A549 treated with CORT108297 at 1 μM for 4 hours (cell line): ENCODE results near the gene LTB4R2. TPM values are rescaled to one million over a fixed set of nuclear protein-coding genes. Genes with fewer than 3 reads are reported as not detected.

Source experiments
- total RNA-seq: library from RNA; stranded (reverse); fragments of 200-300 nt; extraction: Qiagen RNA extraction; gene quantifications from 5 replicates; pipeline ENCODE4 v1.2.3, GENCODE V29; 2022

Gene LTB4R2
- 2.2 to 6.0 TPM (median 5.7 TPM) in 5 replicates for total RNA-seq

GRCh38 chr14:24309538-24310264 is at the start of gene LTB4R2:
Gene LTB4R2 (plus strand): TSS chr14:24310140. CDS start chr14:24310665, 525 bp downstream.

GRCh38 chr14:24262821-24263733 is 46.9 kb upstream of the LTB4R2 start, which contains the start of gene TGM1:
Gene TGM1 (minus strand): TSS chr14:24263177. CDS start chr14:24262352, 825 bp downstream.

GRCh38 chr14:24271134-24271833 is 38.7 kb upstream of the LTB4R2 start, which contains the start of gene RABGGTA:
Gene RABGGTA (minus strand): TSS chr14:24271597. CDS start chr14:24271115, 482 bp downstream.

GRCh38 chr14:24299255-24300191 is 10.4 kb upstream of the LTB4R2 start, which contains the start of the genes DHRS1 and NOP9:
Gene DHRS1 (minus strand): TSS chr14:24299780. CDS start chr14:24299106, 674 bp downstream.
Gene NOP9 (plus strand): TSS chr14:24299850. CDS start chr14:24299955, 105 bp downstream.

GRCh38 chr14:24307575-24308341 is 2.2 kb upstream of the LTB4R2 start, which contains the start of gene CIDEB:
Gene CIDEB (minus strand): TSS chr14:24307977. CDS start chr14:24307858, 119 bp downstream.

GRCh38 chr14:24310646-24311604 is 985 bp downstream of the LTB4R2 start, which contains the start of gene LTB4R:
Gene LTB4R (plus strand): TSS chr14:24311502. CDS start chr14:24315652, 4,150 bp downstream.

GRCh38 chr14:24334431-24335291 is 24.7 kb downstream of the LTB4R2 start, which contains the start of gene ADCY4:
Gene ADCY4 (minus strand): TSS chr14:24335071. CDS start chr14:24334652, 419 bp downstream.

GRCh38 chr14:24339284-24340151 is 29.6 kb downstream of the LTB4R2 start, which contains the start of gene RIPK3:
Gene RIPK3 (minus strand): TSS chr14:24339991. CDS start chr14:24339826, 165 bp downstream.

Other genes with a start within 250 kb of the LTB4R2 start
- gene CPNE6, start 238.6 kb upstream of the LTB4R2 start, total RNA-seq: 0.05 TPM in 1 of 5 replicates, not detected in the others
- 15.8 to 22.3 TPM (median 20.7 TPM) in 5 replicates for gene PCK2, start 215.8 kb upstream of the LTB4R2 start, total RNA-seq
- gene DCAF11, start 195.4 kb upstream of the LTB4R2 start, total RNA-seq: 19.4 to 24.7 TPM (median 20.5 TPM) in 5 replicates
- 0.60 to 1.1 TPM (median 0.97 TPM) in 5 replicates for gene NRL, start 195.2 kb upstream of the LTB4R2 start, total RNA-seq
- 0.07 to 0.15 TPM in 2 of 5 replicates, not detected in the others for gene FITM1, start 179.5 kb upstream of the LTB4R2 start, total RNA-seq
- gene PSME1, start 173.9 kb upstream of the LTB4R2 start, total RNA-seq: 161 to 192 TPM (median 170 TPM) in 5 replicates
- gene EMC9, start 168.5 kb upstream of the LTB4R2 start, total RNA-seq: 49.0 to 66.1 TPM (median 64.4 TPM) in 5 replicates
- gene PSME2, start 163.5 kb upstream of the LTB4R2 start, total RNA-seq: 158 to 201 TPM (median 173 TPM) in 5 replicates
- gene RNF31, start 162.6 kb upstream of the LTB4R2 start, total RNA-seq: 19.4 to 37.6 TPM (median 29.7 TPM) in 5 replicates
- gene IRF9, start 148.9 kb upstream of the LTB4R2 start, total RNA-seq: 17.6 to 21.5 TPM (median 19.7 TPM) in 5 replicates
- 2.6 to 8.3 TPM (median 4.8 TPM) in 5 replicates for gene REC8, start 138.1 kb upstream of the LTB4R2 start, total RNA-seq
- gene IPO4, start 121.3 kb upstream of the LTB4R2 start, total RNA-seq: 78.9 to 89.8 TPM (median 88.2 TPM) in 5 replicates
- 62.6 to 70.9 TPM (median 69.7 TPM) in 5 replicates for gene TM9SF1, start 114.7 kb upstream of the LTB4R2 start, total RNA-seq
- gene TSSK4, start 104.4 kb upstream of the LTB4R2 start, total RNA-seq: not detected in 5 replicates
- 75.4 to 107 TPM (median 77.3 TPM) in 5 replicates for gene CHMP4A, start 96.7 kb upstream of the LTB4R2 start, total RNA-seq
- gene MDP1, start 94.1 kb upstream of the LTB4R2 start, total RNA-seq: 30.3 to 32.5 TPM (median 31.5 TPM) in 5 replicates
- 441 to 466 TPM (median 453 TPM) in 5 replicates for gene NEDD8, start 77.8 kb upstream of the LTB4R2 start, total RNA-seq
- 55.1 to 62.8 TPM (median 56.6 TPM) in 5 replicates for gene GMPR2, start 77.2 kb upstream of the LTB4R2 start, total RNA-seq
- 34.5 to 39.1 TPM (median 37.5 TPM) in 5 replicates for gene TINF2, start 67.5 kb upstream of the LTB4R2 start, total RNA-seq
- 0.65 to 1.3 TPM (median 1.1 TPM) in 5 replicates for gene TGM1, start 47.0 kb upstream of the LTB4R2 start, total RNA-seq
- 14.9 to 18.6 TPM (median 18.0 TPM) in 5 replicates for gene RABGGTA, start 38.5 kb upstream of the LTB4R2 start, total RNA-seq
- gene DHRS1, start 10.4 kb upstream of the LTB4R2 start, total RNA-seq: 11.3 to 14.7 TPM (median 12.9 TPM) in 5 replicates
- 14.5 to 19.5 TPM (median 17.5 TPM) in 5 replicates for gene NOP9, start 10.3 kb upstream of the LTB4R2 start, total RNA-seq
- 0.18 to 0.66 TPM (median 0.20 TPM) in 5 replicates for gene CIDEB, start 2.2 kb upstream of the LTB4R2 start, total RNA-seq
- 3.7 to 7.0 TPM (median 6.4 TPM) in 5 replicates for gene LTB4R, start 1.4 kb downstream of the LTB4R2 start, total RNA-seq
- not detected in 5 replicates for gene ADCY4, start 24.9 kb downstream of the LTB4R2 start, total RNA-seq
- not detected in 5 replicates for gene RIPK3, start 29.9 kb downstream of the LTB4R2 start, total RNA-seq
- gene NFATC4, start 58.0 kb downstream of the LTB4R2 start, total RNA-seq: 0.10 to 0.41 TPM (median 0.23 TPM) in 5 replicates
- 0.15 to 0.25 TPM (median 0.21 TPM) in 5 replicates for gene NYNRIN, start 88.9 kb downstream of the LTB4R2 start, total RNA-seq
- gene CBLN3, start 119.5 kb downstream of the LTB4R2 start, total RNA-seq: 0.81 to 1.5 TPM (median 1.4 TPM) in 5 replicates
- 23.0 to 32.2 TPM (median 27.1 TPM) in 5 replicates for gene KHNYN, start 119.8 kb downstream of the LTB4R2 start, total RNA-seq
- gene SDR39U1, start 132.6 kb downstream of the LTB4R2 start, total RNA-seq: 42.4 to 55.2 TPM (median 51.6 TPM) in 5 replicates
- gene CMA1, start 198.1 kb downstream of the LTB4R2 start, total RNA-seq: not detected in 5 replicates